ENCODE results near the gene XBP1.
A peak's percentile ranks its signal among the peaks of the same experiment; 100 is the strongest.
"Not testable (repeated sequence)": the region's sequence is repeated elsewhere in the genome, so short reads cannot be mapped to it uniquely, and the experiment has no call there.

Gene XBP1

GRCh38 chr22:28831140-28832072 lies 31.0 kb upstream of the XBP1 start:
- Histone ChIP-seq H3K27ac (no peak overlapping the region), H3K9me3 (ENCODE audit: control insufficient read depth, low read length) (no peaks in the 10 kb centered on the region), H3K4me1 (peaks cover 4% of the 10 kb centered on the region), H3K9ac (no peak overlapping the region), H3K36me3 (ENCODE audit: control insufficient read depth, insufficient read depth, low read length) (no peaks in the 10 kb centered on the region), H3K79me2 (no peaks in the 10 kb centered on the region), H3K4me3 (ENCODE audit: low read depth, low read length) (no peak overlapping the region), H3K27me3 (ENCODE audit: control insufficient read depth, insufficient read depth, low read length) (no peaks in the 10 kb centered on the region), H2AFZ (no peak overlapping the region), H3K4me2 (ENCODE audit: low read length) (no peak overlapping the region)
- TF ChIP-seq, protein P1, sequence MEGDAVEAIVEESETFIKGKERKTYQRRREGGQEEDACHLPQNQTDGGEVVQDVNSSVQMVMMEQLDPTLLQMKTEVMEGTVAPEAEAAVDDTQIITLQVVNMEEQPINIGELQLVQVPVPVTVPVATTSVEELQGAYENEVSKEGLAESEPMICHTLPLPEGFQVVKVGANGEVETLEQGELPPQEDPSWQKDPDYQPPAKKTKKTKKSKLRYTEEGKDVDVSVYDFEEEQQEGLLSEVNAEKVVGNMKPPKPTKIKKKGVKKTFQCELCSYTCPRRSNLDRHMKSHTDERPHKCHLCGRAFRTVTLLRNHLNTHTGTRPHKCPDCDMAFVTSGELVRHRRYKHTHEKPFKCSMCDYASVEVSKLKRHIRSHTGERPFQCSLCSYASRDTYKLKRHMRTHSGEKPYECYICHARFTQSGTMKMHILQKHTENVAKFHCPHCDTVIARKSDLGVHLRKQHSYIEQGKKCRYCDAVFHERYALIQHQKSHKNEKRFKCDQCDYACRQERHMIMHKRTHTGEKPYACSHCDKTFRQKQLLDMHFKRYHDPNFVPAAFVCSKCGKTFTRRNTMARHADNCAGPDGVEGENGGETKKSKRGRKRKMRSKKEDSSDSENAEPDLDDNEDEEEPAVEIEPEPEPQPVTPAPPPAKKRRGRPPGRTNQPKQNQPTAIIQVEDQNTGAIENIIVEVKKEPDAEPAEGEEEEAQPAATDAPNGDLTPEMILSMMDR (IDR thresholded peaks at IDR 0.05) = no peak

- TF ChIP-seq, protein P1 (IDR thresholded peaks at IDR 0.05) = no peak
- Histone ChIP-seq H3K9ac (no peak overlapping the region), H3K4me2 (ENCODE audit: low read length) (no peak overlapping the region), H3K9me3 (ENCODE audit: control insufficient read depth, low read length) (no peaks in the 10 kb centered on the region), H2AFZ (no peak overlapping the region), H3K4me1 (peaks cover 4% of the 10 kb centered on the region), H3K36me3 (ENCODE audit: control insufficient read depth, insufficient read depth, low read length) (no peaks in the 10 kb centered on the region), H3K27me3 (ENCODE audit: control insufficient read depth, insufficient read depth, low read length) (no peaks in the 10 kb centered on the region), H3K4me3 (ENCODE audit: low read depth, low read length) (no peak overlapping the region), H3K27ac (peak overlapping the region; percentile 52), H3K79me2 (no peaks in the 10 kb centered on the region)
Observed at GRCh38 chr22:28830441-28830840, 30.1 kb upstream of the XBP1 start.

GRCh38 chr22:28829358-28830181 lies 29.2 kb upstream of the XBP1 start:
- Histone ChIP-seq H3K9ac (no peak overlapping the region), H3K79me2 (no peaks in the 10 kb centered on the region), H3K27ac (peak overlapping the region; percentile 52), H3K27me3 (ENCODE audit: control insufficient read depth, insufficient read depth, low read length) (no peaks in the 10 kb centered on the region), H3K4me3 (ENCODE audit: low read depth, low read length) (no peak overlapping the region), H2AFZ (peak overlapping the region; percentile 19), H3K4me1 (peaks cover 4% of the 10 kb centered on the region), H3K36me3 (ENCODE audit: control insufficient read depth, insufficient read depth, low read length) (no peaks in the 10 kb centered on the region), H3K9me3 (ENCODE audit: control insufficient read depth, low read length) (no peaks in the 10 kb centered on the region), H3K4me2 (ENCODE audit: low read length) (no peak overlapping the region)
- TF ChIP-seq, protein P1 (IDR thresholded peaks at IDR 0.05) = peak; percentile 91

- Histone ChIP-seq H3K9ac (no peak overlapping the region), H3K79me2 (no peaks in the 10 kb centered on the region), H2AFZ (no peak overlapping the region), H3K4me3 (ENCODE audit: low read depth, low read length) (peak overlapping the region; percentile 11), H3K27me3 (ENCODE audit: control insufficient read depth, insufficient read depth, low read length) (no peaks in the 10 kb centered on the region), H3K4me2 (ENCODE audit: low read length) (peak overlapping the region; percentile 41), H3K9me3 (ENCODE audit: control insufficient read depth, low read length) (no peaks in the 10 kb centered on the region), H3K27ac (peak overlapping the region; percentile 67), H3K36me3 (ENCODE audit: control insufficient read depth, insufficient read depth, low read length) (no peaks in the 10 kb centered on the region), H3K4me1 (peaks cover 14% of the 10 kb centered on the region)
- TF ChIP-seq, protein P1 (IDR thresholded peaks at IDR 0.05) = no peak
Observed at GRCh38 chr22:28826921-28827320, 26.6 kb upstream of the XBP1 start.

GRCh38 chr22:28826430-28826829 lies 26.1 kb upstream of the XBP1 start:
- not testable (repeated sequence) for H2AFZ ChIP-seq; H3K9me3 ChIP-seq (ENCODE audit: control insufficient read depth, low read length); H3K9ac ChIP-seq; H3K27me3 ChIP-seq (ENCODE audit: control insufficient read depth, insufficient read depth, low read length); H3K79me2 ChIP-seq; H3K36me3 ChIP-seq (ENCODE audit: control insufficient read depth, insufficient read depth, low read length)
- Histone ChIP-seq H3K4me2 (ENCODE audit: low read length) (peak overlapping the region; percentile 41), H3K4me1 (peaks cover 19% of the 10 kb centered on the region), H3K27ac (peak overlapping the region; percentile 67), H3K4me3 (ENCODE audit: low read depth, low read length) (peak overlapping the region; percentile 11)

GRCh38 chr22:28824455-28824854 lies 24.1 kb upstream of the XBP1 start:
- H3K36me3 ChIP-seq (ENCODE audit: control insufficient read depth, insufficient read depth, low read length); H3K9ac ChIP-seq; H3K9me3 ChIP-seq (ENCODE audit: control insufficient read depth, low read length); H3K4me2 ChIP-seq (ENCODE audit: low read length); H3K4me3 ChIP-seq (ENCODE audit: low read depth, low read length); H3K27me3 ChIP-seq (ENCODE audit: control insufficient read depth, insufficient read depth, low read length); H3K79me2 ChIP-seq; H2AFZ ChIP-seq: not testable (repeated sequence)
- peak overlapping the region; percentile 98 for H3K27ac ChIP-seq
- H3K4me1 ChIP-seq = peaks cover 29% of the 10 kb centered on the region
